DOHH2 (cell line): ENCODE results near the gene FAXC.

Source experiments
- H3F3A ChIP-seq: fragments of 200-600 bp; sonication (generic), shearing (Covaris generic); 2 replicates; pipeline ENCODE4 v1.6.0; 2016; ENCODE audit warnings: antibody characterized with exemption, mild to moderate bottlenecking; ENCODE audit not compliant: control insufficient read depth, insufficient read depth
- H3K27ac ChIP-seq: fragments of 200-600 bp; sonication (generic); 2 replicates; pipeline ENCODE4 v1.5.1; 2014; ENCODE audit warnings: low read depth, mild to moderate bottlenecking, low read length, moderate library complexity
- H3K27me3 ChIP-seq: fragments of 200-600 bp; sonication (generic); 2 replicates; pipeline ENCODE4 v1.6.1; 2014; ENCODE audit warnings: mild to moderate bottlenecking, low read length, mixed read lengths; ENCODE audit not compliant: control insufficient read depth
- H3K36me3 ChIP-seq: fragments of 200-600 bp; sonication (generic); 2 replicates; pipeline ENCODE4 v1.6.1; 2014; ENCODE audit warnings: mild to moderate bottlenecking, low read length, moderate library complexity, mixed read lengths; ENCODE audit not compliant: control insufficient read depth
- H3K4me1 ChIP-seq: fragments of 200-600 bp; sonication (generic); 2 replicates; pipeline ENCODE4 v1.6.1; 2014; ENCODE audit warnings: mild to moderate bottlenecking, low read length, mixed read lengths; ENCODE audit not compliant: control insufficient read depth
- H3K4me2 ChIP-seq: fragments of 200-600 bp; sonication (generic); 2 replicates; pipeline ENCODE4 v1.6.0; 2014; ENCODE audit warnings: mild to moderate bottlenecking, low read length, moderate library complexity
- H3K4me3 ChIP-seq: fragments of 200-600 bp; sonication (generic); 2 replicates; pipeline ENCODE4 v1.5.1; 2014; ENCODE audit warnings: mild to moderate bottlenecking, low read length, mixed read lengths
- H3K79me2 ChIP-seq: fragments of 200-600 bp; sonication (generic); 2 replicates; pipeline ENCODE4 v1.6.1; 2014; ENCODE audit warnings: mild to moderate bottlenecking, low read length, mixed read lengths; ENCODE audit not compliant: control insufficient read depth
- H3K9me2 ChIP-seq: fragments of 200-600 bp; sonication (generic); replicated peaks from 2 replicates; pipeline ENCODE4 v1.6.1; 2014; ENCODE audit warnings: mild to moderate bottlenecking, low read length, mixed read lengths; ENCODE audit not compliant: control insufficient read depth
- H3K9me3 ChIP-seq: fragments of 200-600 bp; sonication (generic); 2 replicates; pipeline ENCODE4 v1.6.1; 2014; ENCODE audit warnings: antibody characterized with exemption, low read length, mixed read lengths; ENCODE audit not compliant: control insufficient read depth, insufficient read depth
- H4K20me1 ChIP-seq: fragments of 200-600 bp; sonication (generic); 2 replicates; pipeline ENCODE4 v1.6.0; 2014; ENCODE audit warnings: low read depth, mild to moderate bottlenecking, antibody characterized with exemption, low read length, moderate library complexity; ENCODE audit not compliant: control insufficient read depth, insufficient read depth
- CTCF ChIP-seq: fragments of 200-600 bp; sonication (generic); IDR thresholded peaks from one replicate; pipeline ENCODE4 v1.5.1; 2014; ENCODE audit warnings: antibody characterized with exemption, mild to moderate bottlenecking, low read depth, low read length; ENCODE audit not compliant: poor library complexity, severe bottlenecking
- EZH2phosphoT487 ChIP-seq: fragments of 200-600 bp; sonication (generic); IDR thresholded peaks from 2 replicates; pipeline ENCODE4 v1.6.1; 2017; ENCODE audit warnings: borderline replicate concordance, mild to moderate bottlenecking, antibody characterized with exemption, low read length, moderate library complexity, mixed read lengths

Gene FAXC

GRCh38 chr6:99354983-99355382, 5.5 kb upstream of the FAXC start:
- peaks cover 17% of the 10 kb centered on the region for H3K27me3 ChIP-seq
- H3K4me2 ChIP-seq: no peak overlapping the region
- H3F3A ChIP-seq: no peaks in the 10 kb centered on the region
- H3K79me2 ChIP-seq: no peaks in the 10 kb centered on the region
- H3K27ac ChIP-seq: no peak overlapping the region
- H3K9me3 ChIP-seq: no peaks in the 10 kb centered on the region
- no peaks in the 10 kb centered on the region for H4K20me1 ChIP-seq
- no peak for TF ChIP-seq EZH2phosphoT487
- no peak for TF ChIP-seq CTCF
- no peaks in the 10 kb centered on the region for H3K36me3 ChIP-seq
- no peak overlapping the region for H3K4me3 ChIP-seq
- H3K9me2 ChIP-seq: no peaks in the 10 kb centered on the region
- H3K4me1 ChIP-seq: no peaks in the 10 kb centered on the region

GRCh38 chr6:99353126-99353525, 3.7 kb upstream of the FAXC start:
- Histone ChIP-seq H3K27me3 (peaks cover 32% of the 10 kb centered on the region), H3K9me2 (no peaks in the 10 kb centered on the region), H3F3A (no peaks in the 10 kb centered on the region), H3K9me3 (no peaks in the 10 kb centered on the region), H4K20me1 (no peaks in the 10 kb centered on the region), H3K4me3 (no peak overlapping the region), H3K4me1 (no peaks in the 10 kb centered on the region), H3K4me2 (no peak overlapping the region), H3K27ac (no peak overlapping the region), H3K36me3 (no peaks in the 10 kb centered on the region), H3K79me2 (no peaks in the 10 kb centered on the region)
- no peak for TF ChIP-seq EZH2phosphoT487
- TF ChIP-seq CTCF: no peak

- Histone ChIP-seq H3K4me1 (no peaks in the 10 kb centered on the region), H3K9me2 (no peaks in the 10 kb centered on the region), H3K4me3 (no peak overlapping the region), H3K79me2 (no peaks in the 10 kb centered on the region), H3F3A (no peaks in the 10 kb centered on the region), H3K4me2 (no peak overlapping the region), H4K20me1 (no peaks in the 10 kb centered on the region), H3K36me3 (no peaks in the 10 kb centered on the region), H3K9me3 (no peaks in the 10 kb centered on the region), H3K27me3 (peaks cover 37% of the 10 kb centered on the region), H3K27ac (no peak overlapping the region)
- TF ChIP-seq CTCF (no peak), EZH2phosphoT487 (no peak)
Measured at GRCh38 chr6:99350573-99350972, 1.1 kb upstream of the FAXC start.
